Measurements from ENCODE around the gene WDR72. TPM values are rescaled to one million over a fixed set of nuclear protein-coding genes. Genes with fewer than 3 reads are reported as not detected.

The WDR72 gene
- total RNA-seq, 4 donors from 2014 or later: not detected

DNA sequence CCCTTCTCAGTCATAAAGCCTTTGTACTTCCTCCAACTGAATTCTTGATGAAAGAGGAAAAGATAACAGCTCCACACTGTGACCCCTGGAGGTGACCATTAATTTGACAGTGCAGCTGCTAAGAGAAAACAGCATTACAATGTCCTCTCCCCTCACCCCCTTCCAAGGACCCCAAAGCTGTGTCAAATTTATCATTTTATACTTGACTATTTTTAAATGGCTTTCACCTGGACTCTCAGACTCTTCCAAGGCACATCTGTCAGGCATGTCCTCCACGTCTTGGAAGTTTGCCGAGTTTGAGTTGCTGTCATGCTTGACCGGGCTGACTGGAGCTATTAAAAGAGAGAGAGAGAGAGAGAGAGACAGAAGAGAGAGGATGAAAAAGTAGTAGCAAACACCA is 236.5 kb downstream of the WDR72 start:
- no peaks in the 10 kb centered on the region for H3K36me3 ChIP-seq
- 35% methylated on average over 3 of the region's 3 CpGs for WGBS
- H3K4me1 ChIP-seq: no peaks in the 10 kb centered on the region
- H3K27me3 ChIP-seq: no peaks in the 10 kb centered on the region
- no peak for DNase-seq (ENCODE audit: extremely low spot score)
- no peak for TF ChIP-seq EP300 (IDR thresholded peaks at IDR 0.05)
- TF ChIP-seq POLR2A (IDR thresholded peaks at IDR 0.05; ENCODE audit: low read depth): no peak
- no peak for TF ChIP-seq POLR2AphosphoS5 (IDR thresholded peaks at IDR 0.05)
- TF ChIP-seq, protein P1, sequence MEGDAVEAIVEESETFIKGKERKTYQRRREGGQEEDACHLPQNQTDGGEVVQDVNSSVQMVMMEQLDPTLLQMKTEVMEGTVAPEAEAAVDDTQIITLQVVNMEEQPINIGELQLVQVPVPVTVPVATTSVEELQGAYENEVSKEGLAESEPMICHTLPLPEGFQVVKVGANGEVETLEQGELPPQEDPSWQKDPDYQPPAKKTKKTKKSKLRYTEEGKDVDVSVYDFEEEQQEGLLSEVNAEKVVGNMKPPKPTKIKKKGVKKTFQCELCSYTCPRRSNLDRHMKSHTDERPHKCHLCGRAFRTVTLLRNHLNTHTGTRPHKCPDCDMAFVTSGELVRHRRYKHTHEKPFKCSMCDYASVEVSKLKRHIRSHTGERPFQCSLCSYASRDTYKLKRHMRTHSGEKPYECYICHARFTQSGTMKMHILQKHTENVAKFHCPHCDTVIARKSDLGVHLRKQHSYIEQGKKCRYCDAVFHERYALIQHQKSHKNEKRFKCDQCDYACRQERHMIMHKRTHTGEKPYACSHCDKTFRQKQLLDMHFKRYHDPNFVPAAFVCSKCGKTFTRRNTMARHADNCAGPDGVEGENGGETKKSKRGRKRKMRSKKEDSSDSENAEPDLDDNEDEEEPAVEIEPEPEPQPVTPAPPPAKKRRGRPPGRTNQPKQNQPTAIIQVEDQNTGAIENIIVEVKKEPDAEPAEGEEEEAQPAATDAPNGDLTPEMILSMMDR (IDR thresholded peaks at IDR 0.05): no peak
- H3K9me3 ChIP-seq: no peaks in the 10 kb centered on the region
- intact Hi-C loops (cut with DNase I): no loop called here
- H3K4me3 ChIP-seq: no peak overlapping the region
- no peak overlapping the region for H3K27ac ChIP-seq (replicated peaks in 1 of 4)

DNA sequence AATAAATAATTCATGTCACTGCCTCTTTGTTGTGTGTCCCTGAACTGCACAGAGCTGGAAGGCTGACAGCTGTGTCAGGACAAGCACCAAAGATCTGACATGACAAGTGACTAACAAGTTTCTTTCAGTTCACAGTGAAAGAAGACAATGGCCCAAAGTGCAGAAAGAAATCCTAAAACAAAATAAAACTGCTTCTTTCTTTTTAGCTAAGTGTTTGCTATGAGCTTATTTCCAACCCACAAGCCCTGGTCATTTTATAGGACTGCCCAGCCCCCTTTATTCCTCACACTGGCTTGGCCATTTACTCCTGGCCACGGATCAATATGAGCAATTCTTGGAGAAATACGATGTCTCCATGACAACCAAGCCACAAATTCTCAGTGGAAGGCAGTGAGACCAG is 238.5 kb downstream of the WDR72 start:
- TF ChIP-seq POLR2A (IDR thresholded peaks at IDR 0.05; ENCODE audit: low read depth) (no peak), EP300 (IDR thresholded peaks at IDR 0.05) (no peak), POLR2AphosphoS5 (IDR thresholded peaks at IDR 0.05) (no peak)
- TF ChIP-seq, protein P1 (IDR thresholded peaks at IDR 0.05): no peak
- H3K27ac ChIP-seq (replicated peaks in 1 of 4): no peak overlapping the region
- intact Hi-C loops (cut with DNase I): no loop called here
- no peaks in the 10 kb centered on the region for H3K36me3 ChIP-seq
- 41% methylated on average over 2 of the region's 2 CpGs for WGBS
- no peaks in the 10 kb centered on the region for H3K27me3 ChIP-seq
- no peaks in the 10 kb centered on the region for H3K9me3 ChIP-seq
- no peaks in the 10 kb centered on the region for H3K4me1 ChIP-seq
- no peak overlapping the region for H3K4me3 ChIP-seq
- no peak for DNase-seq (ENCODE audit: extremely low spot score)

DNA sequence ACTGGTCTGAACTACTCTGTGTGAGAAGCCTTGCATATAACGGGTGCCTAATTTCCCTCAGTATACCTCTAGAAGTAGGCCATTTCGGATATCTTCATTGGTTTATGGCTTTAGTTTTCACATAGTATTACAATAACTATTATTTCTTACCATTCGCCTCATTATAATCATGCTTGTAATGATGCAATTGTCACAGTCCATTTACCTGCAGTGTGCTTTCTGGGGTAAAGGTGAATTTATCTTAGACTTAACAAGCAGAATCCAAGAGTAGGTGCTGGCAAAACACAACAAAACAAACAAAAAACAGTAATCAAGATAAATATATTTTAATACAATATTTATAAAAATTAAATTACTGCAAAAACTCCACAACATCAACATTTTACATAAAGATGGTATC is 246.0 kb downstream of the WDR72 start:
- Histone ChIP-seq H3K4me3 (no peak overlapping the region), H3K4me1 (no peaks in the 10 kb centered on the region), H3K9me3 (no peaks in the 10 kb centered on the region), H3K27me3 (no peaks in the 10 kb centered on the region), H3K36me3 (no peaks in the 10 kb centered on the region), H3K27ac (replicated peaks in 1 of 4) (no peak overlapping the region)
- DNase-seq (ENCODE audit: extremely low spot score): no peak
- no peak for TF ChIP-seq EP300 (IDR thresholded peaks at IDR 0.05)
- TF ChIP-seq, protein P1 (IDR thresholded peaks at IDR 0.05): no peak
- no peak for TF ChIP-seq POLR2A (IDR thresholded peaks at IDR 0.05; ENCODE audit: low read depth)
- TF ChIP-seq POLR2AphosphoS5 (IDR thresholded peaks at IDR 0.05): no peak
- WGBS: 81% methylated on average over 3 of the region's 3 CpGs
- intact Hi-C loops (cut with DNase I): no loop called here

DNA sequence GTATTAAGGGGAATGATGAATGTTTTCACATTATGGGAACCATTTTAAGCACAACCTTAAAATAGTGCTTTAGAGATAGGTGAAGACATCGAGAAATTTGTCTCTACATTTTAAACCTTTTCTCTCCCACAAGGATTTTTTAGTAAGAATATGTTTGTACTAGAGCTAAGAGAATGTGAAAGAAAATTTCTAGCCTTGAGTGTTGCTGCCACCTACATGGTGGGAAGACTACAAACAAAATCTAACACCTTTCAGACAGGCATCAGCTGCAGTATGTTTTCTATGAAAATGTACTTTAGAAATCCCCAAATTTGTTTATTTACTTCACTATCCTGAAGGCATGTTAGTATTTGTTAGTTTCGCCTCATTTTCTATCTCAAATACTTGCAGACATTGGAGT is 247.4 kb downstream of the WDR72 start:
- DNase-seq (ENCODE audit: extremely low spot score): no peak
- H3K27me3 ChIP-seq: no peaks in the 10 kb centered on the region
- no peaks in the 10 kb centered on the region for H3K36me3 ChIP-seq
- H3K4me3 ChIP-seq: no peak overlapping the region
- H3K4me1 ChIP-seq: no peaks in the 10 kb centered on the region
- WGBS: 77% methylated on average over 2 of the region's 2 CpGs
- H3K9me3 ChIP-seq: no peaks in the 10 kb centered on the region
- intact Hi-C loops (cut with DNase I): no loop called here
- TF ChIP-seq POLR2A (IDR thresholded peaks at IDR 0.05; ENCODE audit: low read depth) (no peak), POLR2AphosphoS5 (IDR thresholded peaks at IDR 0.05) (no peak), EP300 (IDR thresholded peaks at IDR 0.05) (no peak)
- TF ChIP-seq, protein P1 (IDR thresholded peaks at IDR 0.05): no peak
- H3K27ac ChIP-seq (replicated peaks in 1 of 4): no peak overlapping the region

DNA sequence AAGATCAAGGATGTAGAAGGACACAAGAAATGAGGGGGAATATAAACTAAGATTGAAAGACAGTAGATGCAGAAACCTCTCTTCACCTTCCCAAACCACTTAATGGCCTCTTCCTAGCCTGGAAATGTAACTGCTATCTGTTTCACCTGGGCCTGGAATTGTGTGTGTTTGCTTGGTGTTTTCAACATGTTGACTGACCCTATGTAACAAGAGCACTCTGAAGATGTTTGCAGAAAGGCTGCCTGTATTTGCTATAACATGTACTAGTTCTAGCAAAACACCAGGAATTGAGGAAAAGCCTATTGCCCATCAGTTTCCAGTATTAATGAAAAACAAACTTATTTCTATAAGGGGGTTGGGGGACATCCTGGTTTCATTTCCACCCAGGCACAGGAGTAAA is 248.3 kb downstream of the WDR72 start:
- TF ChIP-seq POLR2AphosphoS5 (IDR thresholded peaks at IDR 0.05) (no peak), POLR2A (IDR thresholded peaks at IDR 0.05; ENCODE audit: low read depth) (no peak), EP300 (IDR thresholded peaks at IDR 0.05) (no peak)
- TF ChIP-seq, protein P1 (IDR thresholded peaks at IDR 0.05): no peak

More for the DNA sequence above, 248.3 kb downstream of the WDR72 start:
- DNase-seq (ENCODE audit: extremely low spot score): no peak
- H3K27me3 ChIP-seq: no peaks in the 10 kb centered on the region
- H3K9me3 ChIP-seq: no peaks in the 10 kb centered on the region
- no peak overlapping the region for H3K4me3 ChIP-seq
- intact Hi-C loops (cut with DNase I): no loop called here
- H3K36me3 ChIP-seq: no peaks in the 10 kb centered on the region
- H3K27ac ChIP-seq (replicated peaks in 1 of 4): no peak overlapping the region
- no peaks in the 10 kb centered on the region for H3K4me1 ChIP-seq
